Retinal pigment epithelial cell (primary cell): ENCODE results near the gene INPP4A.

ENCODE experiments used
- DNase-seq: peaks from one replicate; pipeline ENCODE4 v3.0.0-alpha.2; 2010; ENCODE audit warnings: low read depth
- H3K4me3 ChIP-seq: 2 replicates; pipeline ENCODE4 v1.5.1; 2011; ENCODE audit warnings: mild to moderate bottlenecking, low read length, control low read depth, moderate library complexity
- CTCF ChIP-seq: conservative IDR thresholded peaks from 2 replicates; pipeline ENCODE4 v1.5.1; 2011; ENCODE audit warnings: low read depth, low read length, control low read depth, inconsistent platforms

The INPP4A gene

GRCh38 chr2:98444436-98445176 lies at the start of gene INPP4A:
Gene INPP4A (plus strand): TSS chr2:98444858. CDS start chr2:98520049, 75,191 bp downstream.
- no peak for TF ChIP-seq CTCF
- peak within 1 kb of the TSS; percentile 79 for H3K4me3 ChIP-seq
- no peak for DNase-seq

DNA sequence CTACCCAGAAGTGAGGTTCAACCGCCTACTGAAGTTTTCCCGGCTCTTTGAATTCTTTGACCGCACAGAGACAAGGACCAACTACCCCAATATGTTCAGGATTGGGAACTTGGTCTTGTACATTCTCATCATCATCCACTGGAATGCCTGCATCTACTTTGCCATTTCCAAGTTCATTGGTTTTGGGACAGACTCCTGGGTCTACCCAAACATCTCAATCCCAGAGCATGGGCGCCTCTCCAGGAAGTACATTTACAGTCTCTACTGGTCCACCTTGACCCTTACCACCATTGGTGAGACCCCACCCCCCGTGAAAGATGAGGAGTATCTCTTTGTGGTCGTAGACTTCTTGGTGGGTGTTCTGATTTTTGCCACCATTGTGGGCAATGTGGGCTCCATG lies 48.7 kb upstream of the INPP4A start:
- H3K4me3 ChIP-seq, result no peak overlapping the region
- DNase-seq, result no peak
- TF ChIP-seq CTCF, result no peak

DNA sequence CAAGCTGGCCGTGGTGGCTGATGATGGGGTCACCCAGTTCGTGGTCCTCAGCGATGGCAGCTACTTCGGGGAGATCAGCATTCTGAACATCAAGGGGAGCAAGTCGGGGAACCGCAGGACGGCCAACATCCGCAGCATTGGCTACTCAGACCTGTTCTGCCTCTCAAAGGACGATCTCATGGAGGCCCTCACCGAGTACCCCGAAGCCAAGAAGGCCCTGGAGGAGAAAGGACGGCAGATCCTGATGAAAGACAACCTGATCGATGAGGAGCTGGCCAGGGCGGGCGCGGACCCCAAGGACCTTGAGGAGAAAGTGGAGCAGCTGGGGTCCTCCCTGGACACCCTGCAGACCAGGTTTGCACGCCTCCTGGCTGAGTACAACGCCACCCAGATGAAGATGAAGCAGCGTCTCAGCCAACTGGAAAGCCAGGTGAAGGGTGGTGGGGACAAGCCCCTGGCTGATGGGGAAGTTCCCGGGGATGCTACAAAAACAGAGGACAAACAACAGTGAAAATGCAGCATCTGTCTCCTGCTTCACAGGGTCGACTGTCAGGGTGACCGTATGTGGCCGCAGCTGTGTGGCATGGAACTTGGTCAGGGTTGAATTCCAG lies 47.8 kb upstream of the INPP4A start:
- TF ChIP-seq CTCF, result no peak
- no peak for DNase-seq
- H3K4me3 ChIP-seq, result no peak overlapping the region

DNA sequence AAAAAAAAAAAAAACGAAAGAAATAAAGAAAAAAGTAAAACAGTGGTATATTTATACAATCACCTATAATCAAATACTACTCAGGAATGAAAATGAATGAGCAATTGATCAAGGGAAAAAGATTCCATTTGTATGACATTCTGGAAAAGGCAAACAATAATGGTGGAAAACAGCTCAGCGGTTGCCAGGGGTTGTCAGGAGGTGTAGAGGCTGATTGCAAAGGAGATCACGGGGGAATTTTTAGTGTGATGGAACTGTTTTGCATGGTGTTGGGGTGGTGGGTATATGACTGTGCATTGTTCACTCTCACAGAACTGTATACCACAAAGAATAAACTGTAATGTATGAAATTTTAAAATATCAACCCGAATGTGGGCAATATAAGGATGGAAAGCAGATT lies 45.5 kb upstream of the INPP4A start:
- no peak overlapping the region for H3K4me3 ChIP-seq
- TF ChIP-seq CTCF, result no peak

DNA sequence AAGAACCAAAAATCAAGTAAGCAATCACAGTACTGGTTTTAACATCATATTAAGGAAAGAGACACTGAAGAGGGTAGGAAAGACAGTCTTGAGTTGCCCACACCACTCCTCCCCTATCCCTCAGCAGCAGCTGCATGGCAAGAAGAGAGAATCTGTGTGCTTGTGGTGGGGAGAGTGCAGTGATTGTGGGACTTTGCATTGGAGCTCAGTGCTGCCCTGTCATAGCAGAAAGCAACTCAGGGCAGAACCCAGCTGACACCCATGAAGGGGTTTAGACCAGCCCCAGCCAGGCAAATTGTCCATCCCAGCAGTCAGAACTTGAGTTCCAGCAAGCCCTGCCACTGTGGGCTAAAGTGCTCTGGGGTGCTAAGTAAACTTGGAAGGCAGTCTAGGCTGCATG lies 40.8 kb upstream of the INPP4A start:
- no peak for DNase-seq
- no peak overlapping the region for H3K4me3 ChIP-seq
- TF ChIP-seq CTCF, result no peak

More for the DNA sequence above, 45.5 kb upstream of the INPP4A start:
- DNase-seq, result no peak

- H3K4me3 ChIP-seq, result no peak overlapping the region
- no peak for TF ChIP-seq CTCF
- DNase-seq, result no peak
These were observed 40.0 kb upstream of the INPP4A start for GRCh38 chr2:98404556-98405250.
